Lower leg skin (tissue), 3 donors: ENCODE data around the gene UMAD1.

Source experiments
- CTCF ChIP-seq, 3 donors: fragments of 450-650 bp; IDR thresholded peaks; one replicate each; pipeline ENCODE4 v1.5.1; 2016; ENCODE audit warnings: antibody characterized with exemption in 3 of 3, mild to moderate bottlenecking in 3 of 3, moderate library complexity in 2 of 3
- POLR2A ChIP-seq, 2 donors: fragments of 450-650 bp; IDR thresholded peaks; one replicate each; pipeline ENCODE4 v1.6.1; 2016 to 2017; ENCODE audit warnings: antibody characterized with exemption in 2 of 2, mild to moderate bottlenecking in 1 of 2, moderate library complexity in 1 of 2

- TF ChIP-seq CTCF (IDR thresholded peaks at IDR 0.05) (no peak), POLR2A (IDR thresholded peaks at IDR 0.05) (no peak)
Observed at GRCh38 chr7:7916064-7916463, 275.5 kb downstream of the UMAD1 start.
